Subcutaneous adipose tissue (tissue), 4 donors: ENCODE data around the gene SPINT1. TPM values are rescaled to one million over a fixed set of nuclear protein-coding genes. Genes with fewer than 3 reads are reported as not detected.

Experiments
- CTCF ChIP-seq: fragments of 450-650 bp; IDR thresholded peaks from one replicate; pipeline ENCODE4 v1.5.1; 2016; ENCODE audit warnings: low read depth, mild to moderate bottlenecking, control low read depth, antibody characterized with exemption, moderate library complexity
- total RNA-seq, 4 donors: library from RNA; depleted of rRNA; stranded (reverse); fragments of >200 nt; gene quantifications; one replicate each; pipeline ENCODE4 v1.1.0, GENCODE V29; 2016

The SPINT1 gene
- total RNA-seq, 4 donors from 2014 or later = 2.3 to 13.1 (median 4.0) TPM; not detected in 1

GRCh38 chr15:40821195-40821594, 22.7 kb upstream of the SPINT1 start:
- no peak for TF ChIP-seq CTCF

GRCh38 chr15:40823572-40824343, 20.1 kb upstream of the SPINT1 start:
- TF ChIP-seq CTCF = no peak

DNA sequence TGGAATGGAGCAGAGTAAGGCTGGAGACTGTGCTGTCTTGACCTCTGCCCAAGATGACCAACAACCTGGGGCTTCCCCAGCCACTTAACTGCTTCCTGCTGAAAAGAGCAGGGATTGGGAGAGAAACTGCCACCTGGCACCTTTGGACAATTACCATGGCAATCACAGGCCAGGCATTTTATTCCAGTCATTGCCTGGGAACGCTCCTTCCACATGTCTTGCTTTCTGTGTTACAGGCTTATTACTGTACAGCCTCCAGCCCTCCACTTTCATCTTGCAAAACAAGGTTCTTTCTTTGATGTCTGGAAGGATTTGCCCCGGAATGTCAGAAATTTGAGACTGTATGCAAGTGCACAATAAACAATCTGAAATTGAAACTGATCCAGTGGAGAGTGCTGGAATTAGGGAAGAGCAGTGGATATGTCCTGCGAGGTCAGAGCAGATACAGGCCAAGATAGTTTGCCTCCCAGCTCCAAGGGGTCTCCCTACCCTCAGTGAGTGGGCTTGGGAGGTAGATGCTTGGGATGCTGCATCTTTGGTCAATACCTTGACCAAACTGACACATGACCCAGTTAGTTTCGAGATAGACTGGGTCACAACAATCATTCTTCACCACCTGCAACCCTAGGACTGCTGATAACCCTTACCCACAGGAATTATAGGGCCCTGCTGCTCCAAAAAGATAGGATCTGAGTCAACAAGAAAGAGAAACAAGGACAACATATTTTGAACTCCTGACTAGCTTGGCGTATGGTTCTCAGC, 18.0 kb upstream of the SPINT1 start:
- TF ChIP-seq CTCF = no peak

- TF ChIP-seq CTCF = no peak
These were observed 17.3 kb upstream of the SPINT1 start for GRCh38 chr15:40826423-40827075.

- no peak for TF ChIP-seq CTCF
These were observed 15.3 kb upstream of the SPINT1 start, which contains the start of gene PPP1R14D for GRCh38 chr15:40828447-40829036. TSS of gene PPP1R14D (minus strand) at chr15:40828708. CDS start at chr15:40828641, 67 bp downstream.

- TF ChIP-seq CTCF = no peak
These were observed 14.7 kb upstream of the SPINT1 start for GRCh38 chr15:40829115-40829514.
